Measurements from ENCODE around the gene NCAPH2. TPM values are rescaled to one million over a fixed set of nuclear protein-coding genes. Genes with fewer than 3 reads are reported as not detected.

NCAPH2 gene
- total and polyA plus RNA-seq, 2 of the 8 experiments (the other 6 are each of a cell fraction or from before 2014, with no cell fraction given) = 62.2 to 81.6 TPM

- no peak overlapping the region for H4K5ac ChIP-seq (ENCODE audit: insufficient read length, low read depth, low read length)
- no peaks in the 10 kb centered on the region for H3K36me3 ChIP-seq (ENCODE audit: control insufficient read depth in 2 of 4, insufficient read depth in 4 of 4, low read length in 3 of 4)
- WGBS, 2 experiments (ENCODE audit: extremely low coverage in 1 of 2, insufficient coverage in 1 of 2, insufficient read length in 1 of 2, insufficient replicate concordance in 2 of 2, low coverage in 1 of 2, low lambda C conversion rate in 2 of 2, missing lambda C conversion rate in 1 of 2) = 7% methylated on average over 13 of the region's 21 CpGs; no CpG with 5 or more reads in 1 of the 2 experiments
- H3K23me2 ChIP-seq (ENCODE audit: low read depth, low read length) = peaks cover 25% of the 10 kb centered on the region; the same call in 1 of the 2 replicates
- H3K14ac ChIP-seq (ENCODE audit: insufficient read length) = no peak overlapping the region
- H2BK20ac ChIP-seq (ENCODE audit: low read length) = no peak overlapping the region
- peak overlapping the region; percentile 51 to 92 for H3K4me2 ChIP-seq (ENCODE audit: insufficient read depth in 1 of 2, low read depth in 2 of 2, low read length in 2 of 2)
- H3K4me3 ChIP-seq (ENCODE audit: extremely low read depth in 1 of 4, insufficient read depth in 2 of 4, low read depth in 3 of 4, low read length in 4 of 4) = peak overlapping the region; percentile 27 to 68 (median 34)
- peak overlapping the region; percentile 46; the same call in 1 of the 2 replicates for H2BK15ac ChIP-seq (ENCODE audit: low read length)
- H4K20me1 ChIP-seq (replicated peaks in 1 of 2; ENCODE audit: control insufficient read depth in 1 of 2, insufficient read depth in 2 of 2, low read length in 2 of 2) = peaks cover 5 to 17% of the 10 kb centered on the region in 2 experiments
- POLR2A ChIA-PET (ENCODE audit: partially characterized antibody) = no interaction called here
- H3K56ac ChIP-seq (replicated peaks; ENCODE audit: insufficient read length, low read depth, low read length) = no peak overlapping the region
- FAIRE-seq (no peak), DNase-seq (ENCODE audit: low read depth in 1 of 2, low spot score in 2 of 2) (no peak)
- no peak overlapping the region for H2BK5ac ChIP-seq (ENCODE audit: low read depth, low read length)
- H3K4me1 ChIP-seq (replicated peaks in 1 of 4; ENCODE audit: control insufficient read depth in 3 of 4, insufficient read depth in 4 of 4, low read length in 3 of 4) = peaks cover 0 to 26% (median 10%) of the 10 kb centered on the region in 4 experiments; a peak in 5 of 7 replicates
- no peak overlapping the region for H2BK12ac ChIP-seq (ENCODE audit: low read depth, low read length)
- no peak overlapping the region for H4K91ac ChIP-seq (replicated peaks; ENCODE audit: insufficient read length, low read length)
- H3K4ac ChIP-seq (replicated peaks; ENCODE audit: insufficient read length, low read depth, low read length) = no peak overlapping the region
- no peak overlapping the region for H3K23ac ChIP-seq (ENCODE audit: insufficient read length)
- no peak overlapping the region for H3K9ac ChIP-seq (replicated peaks in 1 of 4; ENCODE audit: extremely low read depth in 1 of 4, low read depth in 3 of 4, low read length in 3 of 4)
- no peak overlapping the region for H2AK5ac ChIP-seq (ENCODE audit: low read depth, low read length)
- H2BK120ac ChIP-seq (replicated peaks; ENCODE audit: low read depth, low read length) = no peak overlapping the region
- CTCF ChIA-PET (ENCODE audit: partially characterized antibody) = no interaction called here
- H3K18ac ChIP-seq (ENCODE audit: extremely low read depth, low read length) = no peak overlapping the region; the same call in 1 of the 2 replicates
- H3K79me1 ChIP-seq (ENCODE audit: low read depth, low read length) = no peaks in the 10 kb centered on the region
- peak overlapping the region; percentile 85 for H4K8ac ChIP-seq (ENCODE audit: extremely low read depth, insufficient read depth, low read length)
- H3K27ac ChIP-seq (ENCODE audit: low read depth, low read length) = no peak overlapping the region
- peaks cover 43 to 70% (median 60%) of the 10 kb centered on the region in 4 experiments for H3K27me3 ChIP-seq (replicated peaks in 1 of 4; ENCODE audit: control insufficient read depth in 3 of 4, extremely low read depth in 1 of 4, insufficient read depth in 3 of 4, low read length in 3 of 4)
- no peaks in the 10 kb centered on the region for H3K9me3 ChIP-seq (ENCODE audit: insufficient read depth in 2 of 2, low read depth in 1 of 2, low read length in 1 of 2)
- TF ChIP-seq GABPA (IDR thresholded peaks at IDR 0.05; ENCODE audit: borderline replicate concordance, insufficient read depth, low read length) (no peak), ASH2L (IDR thresholded peaks at IDR 0.05; ENCODE audit: low read length) (peak; percentile 43), TCF12 (IDR thresholded peaks at IDR 0.05; ENCODE audit: low read depth, low read length) (no peak), SP2 (IDR thresholded peaks at IDR 0.05; ENCODE audit: low read length) (no peak), KDM4A (IDR thresholded peaks at IDR 0.05; ENCODE audit: low read depth, low read length, severe bottlenecking) (peak; percentile 55)
- no peaks in the 10 kb centered on the region for H3K79me2 ChIP-seq (ENCODE audit: control insufficient read depth in 1 of 2, insufficient read depth in 2 of 2, low read length in 2 of 2)
- no peak overlapping the region for H2AFZ ChIP-seq (ENCODE audit: low read length)
Measured at GRCh38 chr22:50530580-50530876, 22.5 kb downstream of the NCAPH2 start.

Measured in H1 (cell line).